K562 treated with DMSO at 1 percent for 48 hours (cell line): ENCODE data around the gene MPP3. TPM values are rescaled to one million over a fixed set of nuclear protein-coding genes. Genes with fewer than 3 reads are reported as not detected.

Experiments
- total RNA-seq: library from RNA; unstranded; fragments of 300-600 nt; gene quantifications from 2 replicates; pipeline ENCODE4 v1.2.3, GENCODE V29; 2022; ENCODE audit warnings: low replicate concordance; ENCODE audit errors: extremely low read depth

MPP3 gene, protein sequence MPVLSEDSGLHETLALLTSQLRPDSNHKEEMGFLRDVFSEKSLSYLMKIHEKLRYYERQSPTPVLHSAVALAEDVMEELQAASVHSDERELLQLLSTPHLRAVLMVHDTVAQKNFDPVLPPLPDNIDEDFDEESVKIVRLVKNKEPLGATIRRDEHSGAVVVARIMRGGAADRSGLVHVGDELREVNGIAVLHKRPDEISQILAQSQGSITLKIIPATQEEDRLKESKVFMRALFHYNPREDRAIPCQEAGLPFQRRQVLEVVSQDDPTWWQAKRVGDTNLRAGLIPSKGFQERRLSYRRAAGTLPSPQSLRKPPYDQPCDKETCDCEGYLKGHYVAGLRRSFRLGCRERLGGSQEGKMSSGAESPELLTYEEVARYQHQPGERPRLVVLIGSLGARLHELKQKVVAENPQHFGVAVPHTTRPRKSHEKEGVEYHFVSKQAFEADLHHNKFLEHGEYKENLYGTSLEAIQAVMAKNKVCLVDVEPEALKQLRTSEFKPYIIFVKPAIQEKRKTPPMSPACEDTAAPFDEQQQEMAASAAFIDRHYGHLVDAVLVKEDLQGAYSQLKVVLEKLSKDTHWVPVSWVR
- total RNA-seq, result not detected in 2 replicates

DNA sequence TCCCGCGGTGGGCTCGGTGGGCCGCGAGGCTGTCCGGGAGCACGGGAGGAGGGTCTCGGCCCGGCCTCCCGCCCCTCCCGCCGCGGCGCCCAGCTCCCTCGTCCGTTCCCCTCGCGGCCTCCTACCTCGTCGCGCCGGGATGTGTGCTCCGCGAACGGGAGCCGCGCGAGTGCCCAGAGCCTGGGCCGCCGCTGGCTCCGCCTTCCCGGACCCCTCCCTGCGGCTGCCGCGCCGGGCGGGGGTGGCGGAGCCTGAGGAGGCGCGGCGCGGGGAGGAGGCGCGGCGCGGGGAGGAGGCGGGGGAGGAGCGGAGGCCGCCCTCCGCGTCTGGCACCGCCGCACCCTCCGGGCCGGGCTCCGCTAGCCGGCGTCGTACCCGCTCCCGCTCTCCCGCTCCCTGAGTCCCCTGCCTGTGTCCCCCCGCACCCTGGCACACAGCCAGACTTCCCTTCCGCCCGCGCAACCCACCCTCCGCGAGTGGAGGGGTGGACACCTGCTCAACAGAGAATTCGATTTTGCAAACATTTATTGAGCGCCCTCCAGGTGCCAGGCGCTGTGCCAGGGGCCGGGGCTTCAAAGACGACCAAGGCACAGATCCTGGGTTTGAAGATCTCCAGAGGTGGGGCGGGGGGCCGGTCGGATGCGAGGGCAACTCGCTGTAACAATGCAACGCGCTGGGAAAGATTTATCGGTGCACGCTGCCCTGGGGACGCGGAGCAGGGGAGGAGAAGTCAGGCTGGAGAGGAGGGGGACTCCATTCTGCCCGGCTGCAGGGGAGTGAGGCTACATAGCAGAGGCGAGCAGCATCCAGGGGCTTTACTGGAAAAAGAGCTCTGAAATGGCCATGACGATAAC, at the start of gene MPP3:
Gene MPP3 (minus strand): TSS at position 171 of the 854 bp plus-strand sequence. CDS start 1,240 bp downstream, outside the sequence.

DNA sequence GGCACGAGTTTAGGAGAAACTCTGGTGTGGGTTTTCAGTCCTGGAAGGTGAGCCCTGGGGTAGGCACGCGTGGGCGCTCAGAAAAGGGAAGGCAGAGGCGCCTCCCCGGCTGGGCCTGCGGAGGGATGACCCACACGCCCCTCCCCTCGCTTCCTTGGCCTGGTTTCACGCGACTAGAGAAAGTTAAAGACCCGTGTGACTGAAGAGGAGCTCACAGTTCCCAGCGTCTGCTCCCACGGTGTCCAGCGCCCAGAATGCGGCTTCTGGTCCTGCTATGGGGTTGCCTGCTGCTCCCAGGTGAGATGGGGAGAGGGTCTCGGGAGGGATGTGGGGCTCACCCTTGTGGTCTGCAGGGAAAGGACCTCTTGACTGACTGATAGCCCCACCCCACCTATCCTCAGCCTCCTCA, 14.0 kb upstream of the MPP3 start, which contains the start of gene CD300LG:
Gene CD300LG (plus strand): TSS at position 214 of the 409 bp plus-strand sequence. CDS start 41 bp downstream, at position 255.

DNA sequence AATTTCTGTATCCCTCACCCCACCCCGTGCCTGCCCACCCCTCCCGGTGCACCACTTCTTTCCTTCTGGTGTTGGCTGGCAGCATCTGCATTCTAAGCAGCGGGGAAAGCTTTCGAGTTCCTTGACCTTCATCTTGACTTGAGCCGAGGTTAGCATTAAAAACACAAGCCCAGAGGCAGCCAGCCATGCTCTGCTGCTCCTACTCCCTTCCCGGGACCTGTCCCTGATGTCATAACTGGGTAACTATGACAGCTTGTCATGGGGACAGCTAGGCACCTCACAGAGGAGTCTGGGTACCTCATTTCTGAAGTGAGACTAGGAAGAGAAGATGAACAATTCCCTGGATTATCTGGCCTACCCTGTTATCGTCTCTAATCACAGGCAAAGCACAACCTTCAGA, 52.8 kb downstream of the MPP3 start, which contains the start of gene CFAP97D1:
Gene CFAP97D1 (plus strand): TSS at position 301 of the 400 bp plus-strand sequence. CDS start 28 bp downstream, at position 329.

DNA sequence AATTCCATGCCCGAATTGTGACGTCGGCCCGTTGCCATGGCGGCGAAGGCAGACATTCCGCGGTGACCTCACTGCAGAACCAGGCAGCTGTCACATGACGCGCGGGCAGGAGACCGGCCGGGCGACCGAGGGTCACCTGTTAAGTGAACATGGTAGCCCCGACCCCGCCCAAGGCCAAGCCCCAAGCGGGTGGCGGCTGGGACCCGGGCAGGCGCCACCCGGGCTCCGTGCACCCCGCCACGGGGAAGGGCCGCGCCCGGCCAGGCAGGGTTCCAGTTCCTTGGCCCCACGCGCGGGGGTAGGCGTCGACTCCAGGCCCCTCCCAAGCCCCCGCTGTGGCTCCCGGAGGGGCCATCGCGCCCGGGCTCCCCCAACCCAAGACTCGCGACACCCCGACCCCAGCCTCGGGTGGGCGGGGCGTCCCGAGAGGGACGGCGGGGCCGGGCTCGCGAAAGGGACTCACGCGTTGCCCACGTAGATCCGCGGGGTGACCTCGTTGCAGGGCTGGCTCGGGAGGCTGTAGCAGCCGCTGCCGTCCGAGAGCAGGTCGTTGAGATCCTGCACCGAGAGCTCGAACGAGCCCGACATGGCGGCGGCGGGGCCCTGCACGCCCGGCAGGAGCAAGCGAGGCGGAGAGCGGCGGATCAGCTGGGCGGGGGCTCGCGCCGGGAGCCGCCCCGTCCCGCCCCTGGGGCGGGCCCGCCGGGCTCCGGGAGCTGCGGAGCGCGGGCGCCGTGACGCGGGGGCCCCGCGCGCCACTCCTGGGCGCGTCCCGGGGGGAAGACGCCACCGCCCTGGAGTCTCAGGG, 54.4 kb downstream of the MPP3 start, which contains the start of gene DUSP3:
Gene DUSP3 (minus strand): TSS at position 641 of the 808 bp plus-strand sequence. CDS start 53 bp downstream, at position 588.

DNA sequence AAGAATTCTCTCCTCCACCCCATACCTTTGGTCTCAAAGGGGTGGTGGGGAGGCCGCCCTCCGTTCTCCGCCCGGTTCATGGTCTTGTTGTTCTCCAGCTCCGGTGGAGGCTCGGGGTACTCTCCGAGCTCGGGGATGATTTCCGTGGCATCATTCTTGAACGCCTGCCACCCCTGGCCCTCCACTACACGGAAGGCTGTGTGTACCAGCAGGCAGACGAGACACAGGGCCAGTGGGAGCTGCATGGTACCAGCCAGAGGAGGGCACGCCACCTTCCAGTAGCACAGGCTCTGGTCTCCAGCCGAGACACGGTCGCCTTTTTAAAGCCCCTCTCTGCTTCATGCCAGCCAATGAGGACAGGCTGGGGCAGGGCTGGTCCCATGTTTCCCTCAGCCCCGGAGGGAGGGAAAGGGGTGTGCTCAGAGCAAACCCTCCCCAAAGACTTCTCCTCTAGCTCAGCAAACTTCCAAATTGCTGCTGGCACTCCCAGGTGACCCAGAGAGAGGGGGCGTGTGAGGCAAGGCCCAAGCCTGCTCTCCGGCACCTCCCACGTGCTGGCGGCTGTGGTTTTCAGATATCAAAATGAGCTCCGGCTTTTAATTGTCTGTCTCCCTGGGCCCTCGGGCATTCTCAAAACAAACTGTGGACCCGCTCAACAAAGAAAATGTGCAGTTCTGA, 74.3 kb downstream of the MPP3 start, which contains the start of gene SOST:
Gene SOST (minus strand): TSS at position 295 of the 678 bp plus-strand sequence. CDS start 50 bp downstream, at position 245.

Other genes with a start within 250 kb of the MPP3 start
- gene MEOX1, start 171.2 kb downstream of the MPP3 start, total RNA-seq, result not detected in 2 replicates
- gene SOST, start 74.4 kb downstream of the MPP3 start, total RNA-seq, result not detected in 2 replicates
- gene DUSP3, start 54.2 kb downstream of the MPP3 start, total RNA-seq, result not detected in 2 replicates
- not detected in 2 replicates for gene CFAP97D1, start 52.7 kb downstream of the MPP3 start, total RNA-seq
- not detected in 2 replicates for gene CD300LG, start 14.0 kb upstream of the MPP3 start, total RNA-seq
- gene MPP2, start 74.4 kb upstream of the MPP3 start, total RNA-seq, result not detected in 2 replicates
- gene PPY, start 109.3 kb upstream of the MPP3 start, total RNA-seq, result not detected in 2 replicates
- not detected in 2 replicates for gene PYY, start 120.8 kb upstream of the MPP3 start, total RNA-seq
- gene NAGS, start 171.5 kb upstream of the MPP3 start, total RNA-seq, result not detected in 2 replicates
- not detected in 2 replicates for gene TMEM101, start 181.8 kb upstream of the MPP3 start, total RNA-seq
- not detected in 2 replicates for gene LSM12, start 233.5 kb upstream of the MPP3 start, total RNA-seq
- not detected in 2 replicates for gene G6PC3, start 237.6 kb upstream of the MPP3 start, total RNA-seq